WERI-Rb-1 (cell line): ENCODE measurements around the gene RNPEP.
"Not testable (repeated sequence)": the region's sequence is repeated elsewhere in the genome, so short reads cannot be mapped to it uniquely, and the experiment has no call there.

Experiments
- DNase-seq: peaks from one replicate; pipeline ENCODE4 v3.0.0-alpha.2; 2020
- H3K27ac ChIP-seq: fragments of 250-450 bp; sonication (Bioruptor Pico); 2 replicates; pipeline ENCODE4 v1.5.1; 2020; ENCODE audit warnings: mild to moderate bottlenecking, moderate library complexity
- H3K27me3 ChIP-seq: fragments of 250-450 bp; sonication (Bioruptor Pico); 2 replicates; pipeline ENCODE4 v1.5.1; 2021; ENCODE audit warnings: mild to moderate bottlenecking, low read depth, moderate library complexity; ENCODE audit not compliant: insufficient read depth, severe bottlenecking
- H3K36me3 ChIP-seq: fragments of 250-450 bp; sonication (Bioruptor Pico); 2 replicates; pipeline ENCODE4 v1.5.1; 2020; ENCODE audit warnings: mild to moderate bottlenecking, moderate library complexity
- H3K4me3 ChIP-seq: 2 replicates; pipeline ENCODE4 v1.5.1; 2011; ENCODE audit warnings: low read depth, mild to moderate bottlenecking, control low read depth, low read length
- H3K9me3 ChIP-seq: fragments of 250-450 bp; sonication (Bioruptor Pico); 2 replicates; pipeline ENCODE4 v1.5.1; 2021; ENCODE audit warnings: mild to moderate bottlenecking, moderate library complexity; ENCODE audit not compliant: severe bottlenecking
- CTCF ChIP-seq: IDR thresholded peaks from 2 replicates; pipeline ENCODE4 v1.5.1; 2011; ENCODE audit warnings: low read depth, mild to moderate bottlenecking, control low read depth, inconsistent platforms, low read length

Gene RNPEP

GRCh38 chr1:202016811-202017748, 34.6 kb downstream of the RNPEP start:
- H3K4me3 ChIP-seq, result no peak overlapping the region
- no peak for TF ChIP-seq CTCF
- peak overlapping the region; percentile 65 for H3K27ac ChIP-seq
- H3K36me3 ChIP-seq, result peaks cover 51% of the 10 kb centered on the region
- H3K9me3 ChIP-seq, result no peaks in the 10 kb centered on the region
- no peak for DNase-seq
- no peaks in the 10 kb centered on the region for H3K27me3 ChIP-seq

- no peaks in the 10 kb centered on the region for H3K9me3 ChIP-seq
- DNase-seq, result peak; percentile 83
- no peak for TF ChIP-seq CTCF
- H3K27me3 ChIP-seq, result no peaks in the 10 kb centered on the region
- peaks cover 43% of the 10 kb centered on the region for H3K36me3 ChIP-seq
- no peak overlapping the region for H3K4me3 ChIP-seq
- H3K27ac ChIP-seq, result peak overlapping the region; percentile 65
Measured at GRCh38 chr1:202017749-202018467, 35.5 kb downstream of the RNPEP start.

GRCh38 chr1:202018468-202019234, 36.2 kb downstream of the RNPEP start:
- Histone ChIP-seq H3K27me3 (no peaks in the 10 kb centered on the region), H3K27ac (peak overlapping the region; percentile 65), H3K36me3 (peaks cover 35% of the 10 kb centered on the region), H3K9me3 (no peaks in the 10 kb centered on the region), H3K4me3 (no peak overlapping the region)
- peak; percentile 83 for DNase-seq
- no peak for TF ChIP-seq CTCF

- not testable (repeated sequence) for H3K9me3 ChIP-seq, H3K27me3 ChIP-seq, H3K4me3 ChIP-seq
- peak; percentile 58 for DNase-seq
- H3K36me3 ChIP-seq, result peaks cover 30% of the 10 kb centered on the region
- H3K27ac ChIP-seq, result peak overlapping the region; percentile 65
Measured at GRCh38 chr1:202019235-202019558, 36.7 kb downstream of the RNPEP start.

- H3K9me3 ChIP-seq, result no peaks in the 10 kb centered on the region
- H3K36me3 ChIP-seq, result no peaks in the 10 kb centered on the region
- no peak overlapping the region for H3K4me3 ChIP-seq
- no peak for TF ChIP-seq CTCF
- H3K27ac ChIP-seq, result no peak overlapping the region
- peak; percentile 57 for DNase-seq
- H3K27me3 ChIP-seq, result no peaks in the 10 kb centered on the region
Measured at GRCh38 chr1:202023001-202023433, 40.6 kb downstream of the RNPEP start.
